GM18519 (cell line): Measurements from ENCODE around the gene BORCS6.
"Not testable (repeated sequence)": the region's sequence is repeated elsewhere in the genome, so short reads cannot be mapped to it uniquely, and the experiment has no call there.

Source experiments
- ATAC-seq: cut with Tn5 transposase; IDR thresholded peaks from one replicate; pipeline ENCODE4 v1.9.1; 2021; ENCODE audit warnings: mild to moderate bottlenecking, moderate library complexity; ENCODE audit not compliant: unreplicated experiment, low FRiP score

BORCS6 gene

DNA sequence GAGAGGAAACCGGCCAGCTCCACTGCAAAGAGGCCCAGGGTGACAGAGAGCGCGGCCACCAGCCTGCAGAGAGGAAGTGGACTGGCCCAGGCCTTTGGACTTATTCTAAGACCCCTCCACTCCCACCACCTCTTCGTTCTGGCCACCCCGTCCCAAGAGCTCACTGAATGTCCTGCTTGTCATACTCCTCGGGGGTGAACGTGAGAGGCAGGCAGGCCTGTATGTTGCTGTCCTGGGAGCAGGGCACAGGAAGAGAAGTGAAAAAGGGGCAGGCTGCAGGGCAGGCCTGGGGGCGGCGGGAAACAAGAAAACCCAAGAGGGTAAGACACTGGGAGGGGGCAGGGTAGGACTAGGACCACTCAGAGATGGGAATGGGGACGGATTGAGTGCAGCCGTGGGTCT lies 14.2 kb downstream of the BORCS6 start:
- ATAC-seq = no peak

DNA sequence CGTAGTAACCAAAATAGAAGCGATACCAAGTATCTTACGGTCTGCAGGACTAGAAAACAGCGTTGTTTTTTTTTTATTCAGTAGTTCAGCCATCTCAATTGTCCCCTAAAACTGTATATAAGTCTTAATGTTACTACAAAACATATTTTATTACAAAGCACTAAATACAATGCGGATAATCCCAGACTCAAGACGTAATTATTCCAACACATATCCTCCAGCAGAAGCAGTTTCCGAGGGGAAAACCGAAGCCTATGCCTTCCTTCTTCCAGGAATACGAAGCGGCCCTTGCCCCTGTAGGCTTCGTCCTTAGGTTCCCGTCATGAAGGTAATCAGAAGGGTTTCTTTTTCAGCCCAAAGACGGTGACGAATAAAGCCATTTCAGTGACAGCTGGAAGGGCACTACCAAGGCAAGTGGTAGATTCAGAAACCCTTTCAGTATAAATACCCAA lies 16.1 kb downstream of the BORCS6 start:
- ATAC-seq = no peak

DNA sequence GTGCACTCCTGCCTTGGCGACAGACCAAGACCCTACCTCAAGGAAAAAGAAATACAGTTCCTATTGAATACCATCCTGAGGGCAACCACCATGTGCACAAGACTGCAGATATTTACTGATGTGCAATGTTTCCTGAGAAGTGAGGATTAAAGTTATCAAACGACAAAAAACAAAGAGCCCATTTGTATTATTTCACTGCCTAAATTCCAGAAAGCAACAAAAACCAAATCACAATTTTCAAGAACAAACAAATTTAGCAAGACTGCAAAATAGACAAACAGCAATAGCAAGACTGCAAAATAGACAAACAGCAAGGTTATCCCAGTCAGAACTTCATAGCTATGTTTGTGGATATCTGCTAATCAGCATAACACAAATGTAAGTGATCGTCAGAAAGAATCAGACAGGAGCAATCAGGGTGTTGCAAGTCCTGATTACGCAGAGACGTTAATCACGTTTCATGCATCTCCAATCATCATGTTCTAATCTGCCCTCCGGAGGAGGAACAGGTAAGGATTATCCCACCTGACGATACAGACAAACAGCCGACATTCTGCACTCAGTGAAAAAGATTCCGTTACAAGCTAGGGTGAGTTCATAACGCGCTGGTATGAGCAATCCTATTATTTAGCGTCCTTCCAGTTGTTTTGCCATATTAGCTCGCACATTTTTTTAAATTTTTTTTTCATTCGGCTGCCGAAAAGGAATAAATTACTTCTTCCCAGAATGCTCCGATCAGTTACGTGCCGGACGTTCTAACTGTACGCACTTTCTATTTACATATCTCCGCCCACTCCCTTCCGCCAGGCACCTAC lies 16.7 kb downstream of the BORCS6 start:
- peak; percentile 52 for ATAC-seq

DNA sequence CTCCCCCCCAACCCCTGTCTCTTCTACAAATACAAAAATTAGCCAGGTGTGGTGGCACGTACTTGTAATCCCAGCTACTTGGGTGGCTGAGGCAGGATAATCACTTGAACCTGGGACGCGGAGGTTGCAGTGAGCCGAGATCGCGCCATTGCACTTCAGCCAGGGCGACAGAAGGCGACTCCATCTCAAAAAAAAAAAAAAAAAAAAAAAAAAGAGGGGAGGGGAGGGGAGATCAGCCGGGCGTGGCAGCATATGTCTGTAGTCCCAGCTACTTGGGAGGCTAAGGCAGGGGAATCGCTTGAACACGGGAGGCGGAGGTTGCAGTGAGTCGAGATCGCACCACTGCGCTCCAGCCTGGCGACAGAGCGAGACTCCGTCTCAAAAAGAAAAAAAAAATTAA lies 19.8 kb downstream of the BORCS6 start:
- not testable (repeated sequence) for ATAC-seq

DNA sequence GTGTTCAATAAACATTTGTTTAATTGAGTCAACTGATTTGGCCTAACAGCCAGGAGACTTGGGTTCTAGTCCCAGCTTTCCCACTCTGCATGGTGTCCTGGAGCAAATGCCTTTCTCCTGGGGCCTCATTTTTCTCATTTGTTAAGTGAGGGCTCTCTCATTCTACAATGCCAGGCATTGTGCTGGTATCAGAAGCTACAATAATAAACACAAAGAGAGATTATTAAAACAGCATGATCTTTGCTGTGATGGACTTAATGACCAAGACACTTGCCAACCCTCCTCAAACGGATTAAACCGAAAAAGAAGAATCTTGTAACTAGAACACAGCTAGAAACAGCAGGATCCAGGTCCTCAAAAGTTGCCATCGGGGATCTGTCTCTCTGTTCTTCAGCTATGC lies 22.5 kb downstream of the BORCS6 start:
- no peak for ATAC-seq

DNA sequence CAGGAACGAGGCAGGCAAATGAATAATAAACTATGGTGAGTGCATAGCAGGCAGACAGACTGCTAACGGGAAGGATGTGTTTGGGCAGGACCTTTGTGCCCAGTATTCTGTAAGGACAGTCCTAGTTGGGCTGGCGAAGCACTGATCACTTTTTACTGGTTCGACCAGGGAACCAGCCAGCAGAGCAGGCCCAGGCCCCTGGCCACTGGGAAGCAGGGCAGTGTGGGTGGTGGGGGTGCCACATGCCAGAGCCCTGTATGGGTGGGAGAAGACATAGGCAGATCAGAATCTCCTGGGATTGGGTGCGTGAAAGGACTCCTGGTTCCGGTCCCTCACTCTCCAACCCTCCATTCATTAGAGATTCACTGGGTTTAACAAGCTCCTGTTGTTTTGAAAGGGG lies 23.2 kb downstream of the BORCS6 start:
- ATAC-seq = no peak

DNA sequence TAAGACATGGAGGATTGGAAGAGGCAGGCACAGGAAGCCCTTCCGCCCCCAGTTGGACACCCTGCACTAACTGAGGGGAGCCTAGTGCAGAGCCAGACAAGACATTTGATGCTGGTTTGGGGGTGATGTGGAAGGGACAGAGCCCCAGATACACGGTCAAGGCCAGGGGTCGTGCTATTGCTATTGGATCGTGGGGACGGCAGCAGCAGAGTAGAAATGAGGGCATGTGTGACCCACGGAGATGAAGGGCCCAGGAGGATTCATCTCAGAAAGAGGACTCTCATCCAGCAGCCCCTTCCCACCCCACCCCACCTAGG lies 25.2 kb downstream of the BORCS6 start:
- ATAC-seq = no peak

DNA sequence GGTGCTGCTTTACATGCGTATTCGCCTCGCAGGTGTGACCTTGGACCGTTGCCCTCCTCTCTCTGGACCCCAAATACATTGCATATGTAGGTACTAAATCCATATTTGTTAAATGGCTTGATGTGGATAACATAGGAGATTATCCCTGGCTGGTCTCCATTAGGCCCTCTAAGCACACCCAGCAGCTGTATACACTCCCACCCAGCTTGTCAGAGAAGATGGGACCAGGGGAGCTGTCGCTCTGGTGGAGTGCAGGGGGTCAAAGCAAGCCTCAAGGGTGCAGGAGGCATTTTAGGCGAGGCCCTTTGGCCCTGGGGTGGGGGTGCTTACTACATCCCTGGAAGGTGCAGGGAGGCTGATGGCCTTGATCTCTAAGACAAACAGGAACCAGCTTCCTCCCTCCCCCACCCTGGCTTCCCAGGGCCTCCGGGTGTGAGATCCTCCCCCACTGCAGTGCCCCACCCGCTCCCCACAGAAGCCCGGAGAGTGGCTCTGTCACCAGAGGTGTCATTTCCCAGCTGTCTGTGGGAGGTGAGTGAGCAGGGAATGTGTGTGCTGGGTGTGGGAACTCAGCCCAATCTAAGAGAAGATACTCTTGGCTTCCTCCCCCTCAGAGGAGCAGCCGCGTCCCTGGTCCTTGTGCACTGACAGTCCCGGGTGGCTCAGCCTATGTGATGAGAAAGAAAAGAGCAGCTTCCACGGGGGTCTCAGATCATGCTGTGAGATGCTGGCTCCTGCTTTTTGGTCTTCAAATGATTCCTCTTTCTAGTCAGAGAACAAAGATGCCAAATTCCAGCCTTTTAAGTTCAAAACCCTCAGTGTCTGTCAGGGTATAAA lies 25.8 kb downstream of the BORCS6 start:
- no peak for ATAC-seq

DNA sequence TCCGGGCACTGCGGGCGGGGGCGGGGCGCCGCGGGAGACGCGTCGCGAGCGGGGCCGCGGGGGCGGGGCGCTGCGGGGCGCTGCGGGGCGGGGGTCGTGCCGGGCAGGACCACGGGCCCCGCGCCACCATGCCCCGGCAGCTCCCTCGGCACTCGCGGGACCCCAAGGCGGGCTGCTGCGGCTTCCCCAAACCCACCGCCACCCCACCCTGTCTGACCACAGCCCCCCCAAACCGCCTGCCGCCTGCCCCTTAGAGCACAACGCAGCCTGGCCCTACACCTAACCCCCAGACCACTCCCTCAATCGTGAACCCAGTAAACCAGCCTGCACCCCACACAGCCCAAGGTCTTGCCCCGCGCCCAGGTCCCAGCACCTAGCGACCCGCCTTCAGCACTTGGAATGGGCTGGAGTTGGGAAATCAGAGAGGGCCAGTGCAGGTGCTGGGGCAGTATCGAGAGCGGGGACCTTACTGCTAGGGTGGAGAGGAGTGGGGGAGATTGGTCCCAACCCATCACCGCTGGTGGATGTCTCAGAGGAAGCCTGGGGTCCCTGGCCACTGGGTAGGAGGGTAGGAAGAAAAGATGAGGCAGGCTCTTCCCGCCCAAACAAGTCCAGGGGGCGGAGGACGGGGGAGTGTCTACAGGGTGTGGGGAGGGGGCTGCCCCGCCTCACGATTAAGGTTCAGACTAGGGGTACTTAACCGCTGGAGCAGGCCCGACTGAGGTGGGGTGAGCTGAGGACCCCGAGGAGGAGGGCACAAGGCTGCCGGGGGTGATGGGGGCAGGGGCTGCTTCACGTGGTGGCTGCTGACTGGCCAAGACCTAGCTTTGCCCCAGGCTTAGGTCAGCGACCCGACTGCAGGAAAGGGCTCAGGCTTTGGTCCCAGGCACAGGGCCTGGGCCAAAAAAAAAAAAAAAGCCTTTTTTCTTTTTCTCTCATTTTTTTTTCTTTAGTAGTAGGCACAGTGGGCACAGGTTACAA lies 26.7 kb downstream of the BORCS6 start:
- ATAC-seq = no peak

DNA sequence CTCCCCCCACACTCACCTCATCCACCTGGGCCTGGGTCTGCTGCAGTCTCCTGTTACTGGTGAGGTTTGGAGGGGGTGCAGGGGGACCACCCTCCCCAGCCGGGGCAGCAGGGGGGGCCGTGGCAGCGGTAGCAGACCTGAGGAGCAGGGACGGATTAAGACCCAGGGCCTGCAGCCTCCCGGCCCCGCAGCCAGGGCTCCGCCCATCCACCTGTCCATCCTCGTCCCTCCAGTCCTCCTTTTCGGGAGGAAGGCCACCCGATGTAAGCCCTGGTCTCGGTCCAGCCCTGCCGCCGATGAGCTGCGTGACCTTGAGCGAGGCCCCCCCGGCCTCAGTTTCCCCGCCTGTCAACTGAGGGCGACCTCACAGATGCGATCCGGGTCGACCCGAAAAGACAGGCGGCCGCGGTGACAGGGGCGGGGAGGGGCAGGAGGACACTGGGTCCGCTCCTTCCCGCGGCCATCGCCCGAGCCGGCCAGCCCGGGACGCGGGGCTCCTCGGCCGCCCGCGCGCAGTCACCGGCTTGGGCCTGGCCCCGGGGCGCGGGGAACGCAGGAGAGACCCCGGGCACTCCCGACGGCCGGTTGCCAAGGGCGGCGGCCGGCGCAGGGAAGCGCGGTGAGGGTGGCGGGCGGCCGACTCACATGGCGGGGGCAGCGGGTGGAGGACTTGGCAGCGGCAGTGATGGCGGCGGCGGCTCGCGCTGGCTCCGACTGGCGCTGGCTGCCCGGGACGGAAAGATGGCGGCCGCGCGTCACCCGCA lies 27.6 kb downstream of the BORCS6 start, which contains the start of gene VAMP2:
TSS of gene VAMP2 (minus strand) at position 716 of the 764 bp plus-strand sequence. CDS start at position 647, 69 bp downstream.
- ATAC-seq = no peak

DNA sequence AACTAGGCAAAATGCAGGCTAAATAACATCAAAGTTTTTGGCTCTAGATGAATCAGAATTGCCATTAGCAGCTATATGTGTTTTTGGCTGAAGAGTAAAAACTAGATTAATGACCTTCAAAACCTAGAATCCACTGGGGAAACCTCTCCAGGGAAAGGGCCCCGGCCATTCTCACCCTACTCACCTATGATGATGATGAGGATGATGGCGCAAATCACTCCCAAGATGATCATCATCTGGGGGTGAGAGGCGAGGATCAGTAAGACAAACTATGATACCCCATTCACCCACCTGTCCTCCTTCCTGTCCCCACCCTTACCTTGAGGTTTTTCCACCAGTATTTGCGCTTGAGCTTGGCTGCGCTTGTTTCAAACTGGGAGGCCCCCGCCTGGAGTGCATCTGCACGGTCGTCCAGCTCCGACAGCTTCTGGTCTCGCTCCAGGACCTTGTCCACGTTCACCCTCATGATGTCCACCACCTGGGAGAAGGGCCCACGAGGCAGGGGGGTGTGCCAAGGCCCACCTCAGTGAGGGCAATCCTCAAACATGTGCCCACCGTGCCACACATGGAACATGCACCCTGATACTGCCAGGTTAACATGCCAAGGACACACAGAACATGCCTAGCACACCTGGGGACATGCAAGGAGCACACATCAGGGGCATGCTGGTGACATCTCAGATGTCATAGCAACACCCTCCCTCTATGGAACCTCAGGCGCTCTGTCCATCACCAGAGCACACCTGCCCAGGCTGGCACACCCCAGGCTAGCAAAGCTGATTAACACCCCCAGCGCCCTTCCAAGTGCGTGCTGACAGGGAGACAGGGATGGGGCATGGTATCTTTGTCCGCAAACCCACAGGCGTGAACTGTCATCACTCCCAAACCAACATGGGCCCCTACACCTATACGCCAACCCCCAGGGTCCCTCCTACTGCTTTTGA lies 28.4 kb downstream of the BORCS6 start:
- ATAC-seq = no peak

DNA sequence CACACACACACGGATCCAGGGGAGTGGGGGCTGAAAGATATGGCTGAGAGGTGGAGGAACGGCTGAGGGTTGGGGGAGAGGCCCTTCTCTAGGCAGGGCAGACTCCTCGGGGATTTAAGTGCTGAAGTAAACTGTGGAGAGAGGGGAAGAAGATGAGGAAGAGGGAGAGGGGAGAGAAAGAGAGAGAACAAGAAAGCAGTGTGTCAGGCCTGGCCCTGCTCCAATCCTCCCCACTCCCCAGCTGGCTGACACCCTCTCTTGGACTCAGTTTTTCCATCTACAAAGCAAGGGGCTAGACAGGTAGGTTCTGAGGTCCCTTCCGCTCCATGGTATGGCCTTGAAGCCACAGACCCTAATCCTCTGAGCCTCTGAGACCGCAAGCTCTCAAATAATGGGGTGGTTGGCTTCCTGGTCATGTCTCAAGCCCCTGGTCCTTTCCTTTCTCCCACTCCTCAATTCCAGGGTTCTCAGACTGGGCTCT lies 29.2 kb downstream of the BORCS6 start:
- no peak for ATAC-seq

DNA sequence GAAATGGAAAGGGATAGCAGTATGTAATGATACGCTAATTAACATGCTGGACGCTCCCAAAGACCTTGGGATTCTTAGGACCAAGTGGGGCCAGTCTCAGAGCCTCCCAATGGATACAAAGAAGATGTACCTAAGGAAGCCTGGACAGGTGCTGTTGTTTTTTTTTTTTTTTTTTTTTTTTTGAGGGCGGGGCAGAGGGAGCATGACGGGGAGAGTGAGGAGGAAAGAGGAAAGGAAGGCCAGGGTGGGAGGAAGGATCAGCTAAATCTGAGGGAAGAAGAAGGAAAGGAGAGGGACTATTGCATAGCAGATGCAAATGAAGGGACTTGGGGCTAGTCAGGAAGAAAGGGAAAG lies 29.8 kb downstream of the BORCS6 start:
- no peak for ATAC-seq

DNA sequence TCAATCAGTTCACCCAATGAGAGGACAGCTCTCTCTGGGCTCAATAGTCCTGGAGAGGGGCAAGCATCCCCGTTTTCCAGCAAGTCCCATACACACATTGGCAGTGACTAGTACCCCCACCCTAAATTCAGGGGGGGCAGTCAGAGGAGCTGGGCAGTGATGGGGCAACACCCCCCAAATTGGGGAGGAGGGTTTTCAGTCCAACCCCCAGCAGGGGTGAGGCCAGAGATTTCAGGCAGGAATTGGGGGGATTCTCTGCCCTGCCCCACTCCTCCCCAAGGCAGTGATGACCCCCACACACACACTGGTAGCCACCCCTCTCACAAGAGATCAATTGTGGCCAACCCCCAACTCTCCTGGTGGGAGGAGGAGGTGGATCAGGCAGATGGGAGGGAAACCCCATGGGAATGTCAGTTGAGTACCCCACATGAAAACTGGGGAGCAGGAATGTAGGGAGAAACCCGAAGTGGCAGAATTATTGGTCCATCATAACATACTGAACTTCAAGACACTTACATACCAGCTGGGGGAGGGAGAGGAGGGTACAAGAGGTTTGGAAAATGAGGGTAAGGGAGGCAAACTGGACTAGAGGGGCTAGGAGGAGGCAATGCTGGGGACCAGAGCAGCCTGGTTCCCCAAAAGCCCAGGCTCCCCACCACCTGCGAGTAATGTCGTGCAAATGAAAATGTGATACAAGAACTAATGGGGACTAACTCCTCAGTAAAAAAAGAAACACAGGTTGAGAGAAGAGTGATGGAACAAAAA lies 30.3 kb downstream of the BORCS6 start:
- no peak for ATAC-seq

DNA sequence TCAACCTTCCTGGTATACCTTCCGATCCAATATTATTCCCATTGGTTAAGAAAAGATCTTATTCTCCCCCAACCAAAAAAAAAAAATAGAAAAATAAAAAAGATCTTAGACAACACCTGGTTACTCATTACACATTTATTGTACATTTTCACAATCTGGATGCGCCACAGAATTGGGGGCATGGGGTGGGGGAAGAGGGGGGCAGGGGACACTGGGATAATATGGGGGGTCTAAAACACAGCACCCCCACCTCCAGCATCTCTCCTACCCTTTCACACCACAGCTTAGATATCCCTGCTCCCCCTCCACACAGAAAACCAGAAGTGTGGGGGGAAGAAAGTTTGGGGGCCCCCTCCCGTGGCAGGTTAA lies 31.0 kb downstream of the BORCS6 start:
- no peak for ATAC-seq

DNA sequence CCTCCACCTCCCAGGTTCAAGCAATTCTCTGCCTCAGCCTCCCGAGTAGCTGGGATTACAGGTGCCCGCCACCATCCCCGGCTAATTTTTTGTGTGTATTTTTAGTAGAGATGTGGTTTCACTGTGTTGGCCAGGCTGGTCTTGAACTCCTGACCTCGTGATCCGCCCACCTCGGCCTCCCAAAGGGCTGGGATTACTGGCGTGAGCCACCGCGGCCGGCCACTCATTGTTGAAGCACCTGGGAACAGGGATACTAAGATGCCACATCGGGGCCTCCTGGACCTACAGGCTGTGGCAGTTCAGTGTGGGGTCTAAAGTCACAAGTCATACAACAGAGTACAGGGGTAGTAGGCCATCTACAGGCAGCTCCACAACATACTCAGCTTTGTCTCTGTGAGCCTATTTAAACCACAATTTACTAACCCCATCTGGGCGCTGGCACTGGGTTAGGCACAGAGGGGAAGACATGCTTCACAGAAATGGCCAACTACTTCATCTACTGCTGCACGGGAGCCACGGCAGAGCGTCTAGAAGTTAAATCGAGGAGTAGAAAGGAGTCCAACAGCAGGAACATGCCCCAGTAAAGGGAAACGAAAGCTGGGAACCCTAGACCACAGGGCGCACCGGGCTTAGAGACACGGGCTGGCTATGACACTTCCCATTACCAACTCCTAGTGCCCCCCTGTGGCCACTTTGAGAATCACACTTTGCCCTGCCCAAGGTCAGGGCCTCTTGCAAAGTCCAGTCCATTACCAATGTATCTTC lies 31.5 kb downstream of the BORCS6 start:
- ATAC-seq = no peak

DNA sequence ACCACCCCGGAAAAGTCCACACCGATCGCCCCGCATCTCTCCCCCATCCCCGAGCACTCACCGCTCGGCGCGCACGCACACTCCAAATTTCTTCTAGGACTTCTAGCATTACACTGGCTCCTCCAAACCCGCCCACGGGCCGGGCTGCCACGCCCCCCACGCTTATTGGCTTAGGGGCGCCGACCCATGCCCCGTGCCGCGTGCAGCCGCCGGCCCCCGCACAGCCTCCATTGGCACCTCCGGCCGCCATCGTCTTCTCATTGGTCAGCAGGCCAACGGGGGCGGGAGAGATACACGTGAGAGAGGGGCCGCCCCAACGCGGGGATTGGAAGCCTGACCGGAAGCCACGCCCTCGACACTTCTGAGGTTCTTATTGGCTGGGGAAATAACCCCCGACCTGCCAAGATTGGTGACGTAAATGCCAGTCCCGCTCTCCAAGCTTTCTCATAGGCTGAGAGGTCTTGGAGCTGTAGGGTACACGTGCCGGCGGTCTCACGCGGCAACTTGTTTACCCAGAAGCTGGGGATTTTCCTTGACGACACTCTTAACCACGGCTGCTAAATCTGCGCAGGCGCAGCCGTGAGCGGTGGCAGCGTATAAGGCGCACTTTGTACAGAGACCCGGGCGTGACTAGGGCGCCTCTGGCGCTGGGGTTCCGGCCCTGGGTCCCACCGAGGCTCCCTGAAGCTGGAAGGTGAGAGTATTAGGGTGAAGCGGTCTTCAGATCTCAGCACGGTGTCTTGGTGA lies 33.6 kb downstream of the BORCS6 start:
- peak; percentile 66 for ATAC-seq
